HG02938 (cell line): ENCODE results near the gene NEO1.
"Not testable (repeated sequence)": the region's sequence is repeated elsewhere in the genome, so short reads cannot be mapped to it uniquely, and the experiment has no call there.

Source experiments
- ATAC-seq: cut with Tn5 transposase; IDR thresholded peaks from one replicate; pipeline ENCODE4 v1.9.1; 2021; ENCODE audit warnings: mild to moderate bottlenecking, moderate library complexity; ENCODE audit not compliant: unreplicated experiment

NEO1 gene

GRCh38 chr15:73139744-73140553, 87.7 kb downstream of the NEO1 start:
- no peak for ATAC-seq

DNA sequence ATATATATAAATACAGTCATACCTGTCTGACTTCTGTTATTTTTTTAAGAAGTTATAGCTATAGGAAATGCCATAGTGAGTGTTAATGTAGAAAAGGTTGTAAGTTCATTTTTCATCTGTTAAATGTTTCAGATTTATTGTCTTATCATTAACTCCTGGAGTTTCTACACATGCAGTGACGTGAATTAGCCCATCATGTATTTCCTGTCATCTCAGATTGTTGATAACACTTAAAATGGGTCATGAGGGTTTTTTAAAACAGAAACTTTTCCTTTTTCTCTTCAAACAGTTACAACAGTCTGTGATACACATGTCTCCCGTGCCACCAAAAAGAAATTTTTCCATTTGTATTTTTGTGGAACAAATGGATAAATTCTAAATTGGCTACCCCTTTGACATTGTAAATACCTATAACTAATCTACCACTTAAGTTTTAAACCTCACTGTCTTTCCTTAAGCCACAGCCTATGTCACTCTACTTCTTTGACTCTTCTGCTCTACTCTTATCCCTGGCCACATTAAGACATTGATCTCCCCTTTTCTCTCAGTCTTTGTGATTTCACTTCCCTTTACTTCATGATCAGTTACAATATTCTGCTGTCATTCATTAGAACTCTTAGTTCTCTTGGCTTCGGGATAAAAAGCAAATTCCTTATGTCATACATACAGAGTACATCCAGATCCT, 89.1 kb downstream of the NEO1 start:
- ATAC-seq: no peak

- no peak for ATAC-seq
Measured at GRCh38 chr15:73142802-73143762, 90.8 kb downstream of the NEO1 start.

- no peak for ATAC-seq
Measured at GRCh38 chr15:73143763-73144155, 91.5 kb downstream of the NEO1 start.

DNA sequence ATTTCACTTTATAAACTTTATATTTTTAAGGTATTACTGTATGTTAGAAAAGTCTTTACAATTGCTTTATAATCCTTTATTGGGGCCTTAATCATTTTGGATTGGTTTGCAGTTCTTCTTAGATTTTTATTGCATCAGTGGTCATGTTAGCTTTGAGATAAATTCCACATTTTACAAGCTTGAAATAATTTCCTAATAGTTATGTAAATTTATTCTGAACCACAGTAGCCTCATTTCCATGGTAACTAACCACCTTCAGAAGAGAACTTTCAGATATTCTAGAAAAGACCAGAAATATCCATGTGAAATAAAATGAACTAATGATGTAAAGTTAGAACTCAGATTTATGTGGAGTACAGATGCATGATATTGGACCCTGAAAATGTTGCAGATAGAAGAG, 94.2 kb downstream of the NEO1 start:
- no peak for ATAC-seq

- no peak for ATAC-seq
Measured at GRCh38 chr15:73150831-73151230, 98.6 kb downstream of the NEO1 start.

GRCh38 chr15:73153024-73153423, 100.8 kb downstream of the NEO1 start:
- no peak for ATAC-seq

GRCh38 chr15:73153447-73153846, 101.2 kb downstream of the NEO1 start:
- no peak for ATAC-seq

DNA sequence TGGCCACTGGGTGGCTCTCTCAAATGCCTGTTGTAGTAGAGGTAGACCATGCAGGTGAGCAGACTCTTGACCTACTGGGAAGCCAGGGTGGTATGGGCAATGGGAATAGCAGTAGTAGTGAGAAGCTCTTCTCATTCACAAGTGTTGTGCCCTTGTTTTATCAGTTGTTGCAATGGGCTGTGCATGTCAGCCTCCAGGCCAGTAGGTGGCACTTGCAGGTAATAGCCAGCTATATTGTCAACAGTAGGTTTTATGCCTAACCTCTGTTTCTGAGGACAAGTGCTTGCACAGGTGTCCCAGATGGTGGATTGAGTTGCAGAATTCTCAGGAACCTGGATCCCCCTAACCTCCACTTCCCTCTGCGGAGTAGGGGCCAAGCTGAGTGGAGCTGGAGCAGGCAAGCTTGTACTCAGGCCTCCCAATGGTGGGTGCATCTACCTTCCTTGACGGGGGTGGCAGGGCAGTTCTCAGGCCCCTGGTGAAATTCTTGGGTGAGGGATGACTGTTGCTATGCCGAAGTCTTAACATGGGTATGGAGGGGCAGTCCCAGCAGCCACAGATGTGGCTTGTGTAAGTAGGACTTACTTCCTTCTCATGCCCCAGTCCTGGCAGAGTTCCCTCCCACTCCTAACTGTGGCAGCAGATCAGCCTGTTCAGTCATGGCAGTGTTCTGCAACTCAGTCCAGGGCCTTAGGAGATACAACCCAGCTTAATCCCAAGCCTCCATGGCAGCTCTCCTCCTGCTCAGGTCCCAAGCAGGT, 104.3 kb downstream of the NEO1 start:
- ATAC-seq: no peak

- no peak for ATAC-seq
Measured at GRCh38 chr15:73161546-73161945, 109.3 kb downstream of the NEO1 start.

GRCh38 chr15:73165435-73165834, 113.2 kb downstream of the NEO1 start:
- no peak for ATAC-seq

DNA sequence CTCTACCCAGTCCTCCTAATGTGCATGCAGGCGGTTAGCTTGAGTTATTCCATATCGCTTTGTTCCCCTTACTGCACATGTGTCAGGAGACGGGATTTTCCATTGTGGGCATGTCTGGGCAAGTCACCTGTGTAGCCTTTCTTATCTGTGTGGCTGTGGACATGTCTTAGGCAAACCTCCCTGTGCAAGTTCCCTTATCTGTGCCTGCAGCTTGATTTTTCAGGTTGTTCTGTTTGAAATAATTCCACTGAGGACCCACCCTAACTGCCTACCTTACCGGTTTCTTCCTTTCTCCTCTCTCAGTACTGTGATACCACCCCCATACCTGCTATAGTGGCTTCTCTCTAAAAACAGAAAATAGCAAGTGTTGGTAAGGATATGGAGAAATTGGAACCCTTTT, 113.6 kb downstream of the NEO1 start:
- ATAC-seq: no peak

- not testable (repeated sequence) for ATAC-seq
Measured at GRCh38 chr15:73166711-73167110, 114.4 kb downstream of the NEO1 start.

DNA sequence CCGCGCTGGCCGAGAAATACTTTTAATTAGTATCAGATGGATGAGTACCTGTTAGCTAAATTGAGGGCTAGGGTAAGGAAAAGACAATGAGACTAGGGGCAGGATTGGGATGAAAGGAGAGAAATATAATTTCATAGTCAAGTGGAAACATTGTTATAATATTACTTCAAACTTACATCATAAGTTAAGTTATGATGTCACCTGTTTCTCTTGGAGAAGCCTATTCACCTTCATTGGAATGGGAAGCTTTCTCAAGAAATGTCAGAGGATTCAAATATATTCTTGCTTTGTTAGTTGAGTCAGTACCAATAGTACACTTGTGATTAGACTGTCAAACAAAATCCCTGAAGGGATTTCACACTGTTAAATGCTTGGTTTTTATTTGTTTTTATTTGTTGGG, 116.2 kb downstream of the NEO1 start:
- no peak for ATAC-seq

DNA sequence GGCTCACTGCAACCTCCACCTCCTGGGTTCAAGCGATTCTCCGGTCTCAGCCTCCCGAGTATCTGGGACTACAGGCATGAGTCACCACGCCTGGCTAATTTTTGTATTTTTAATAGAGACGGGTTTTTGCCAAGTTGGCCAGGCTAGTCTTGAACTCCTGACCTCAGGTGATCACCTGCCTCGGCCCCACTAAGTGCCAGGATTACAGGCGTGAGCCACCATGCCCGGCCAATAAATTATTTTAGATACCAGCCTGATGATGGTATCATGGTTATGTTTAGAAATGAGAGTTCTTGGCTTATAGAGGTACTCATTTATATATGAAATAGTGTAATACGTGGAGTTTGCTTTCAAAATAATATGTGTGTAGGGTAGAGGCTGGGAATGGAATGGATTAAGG, 119.4 kb downstream of the NEO1 start:
- ATAC-seq: no peak

GRCh38 chr15:73172508-73172907, 120.2 kb downstream of the NEO1 start:
- ATAC-seq: no peak

- no peak for ATAC-seq
Measured at GRCh38 chr15:73174171-73174570, 121.9 kb downstream of the NEO1 start.

GRCh38 chr15:73175382-73175781, 123.1 kb downstream of the NEO1 start:
- ATAC-seq: no peak

GRCh38 chr15:73176598-73176997, 124.3 kb downstream of the NEO1 start:
- ATAC-seq: no peak

- no peak for ATAC-seq
Measured at GRCh38 chr15:73183071-73183470, 130.8 kb downstream of the NEO1 start.

DNA sequence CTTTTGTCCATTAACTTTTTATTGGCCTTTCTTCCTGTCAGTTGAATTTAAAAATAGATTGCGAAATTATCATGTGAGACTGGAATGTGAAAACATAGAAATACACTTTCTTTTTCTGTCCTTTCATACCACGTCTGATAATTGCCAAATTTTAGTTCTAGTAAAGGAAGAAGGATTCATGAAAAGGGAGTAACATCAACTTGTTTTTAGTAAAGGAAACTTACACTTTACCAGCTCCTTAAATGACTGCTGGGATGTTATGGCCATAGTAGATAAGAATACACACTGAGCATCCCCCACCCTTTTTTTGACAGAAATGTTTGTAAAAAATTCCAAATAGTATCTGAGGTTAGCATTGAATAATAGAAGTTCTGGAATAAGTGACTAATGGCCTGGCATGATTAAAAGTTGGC, 137.9 kb downstream of the NEO1 start:
- no peak for ATAC-seq
